NCI-H1105 (cell line): ENCODE results near the gene ZC3H12A.
A peak's percentile ranks its signal among the peaks of the same experiment; 100 is the strongest.

Source experiments
- DNase-seq: peaks from one replicate; lab custom pipeline; 2025; lab: John Stamatoyannopoulos, UW

The ZC3H12A gene

GRCh38 chr1:37474046-37474696 is at the start of gene ZC3H12A:
TSS of gene ZC3H12A (plus strand) at chr1:37474580. CDS start at chr1:37475497, 917 bp downstream.
- DNase-seq, result peak; percentile 83

GRCh38 chr1:37425221-37425620 is 49.2 kb upstream of the ZC3H12A start:
- DNase-seq, result no peak

DNA sequence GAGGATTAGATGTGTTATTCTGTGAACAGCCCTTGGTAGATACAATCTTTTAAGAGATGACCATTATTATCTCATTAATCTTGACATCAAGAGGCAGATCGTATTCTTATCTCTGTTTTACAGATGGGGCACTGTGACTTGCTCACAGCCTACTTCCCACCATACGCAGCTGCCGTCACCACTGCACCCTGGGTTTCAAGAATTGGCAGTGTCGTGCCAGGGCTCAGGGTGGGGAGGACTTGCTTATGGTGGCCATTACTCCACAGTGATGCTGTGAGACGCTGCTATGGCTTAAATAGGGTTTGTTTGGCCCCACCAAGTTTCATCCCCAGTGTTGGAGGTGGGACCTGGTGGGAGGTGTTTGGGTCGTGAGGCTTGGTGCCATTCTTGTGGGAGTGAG is 45.4 kb upstream of the ZC3H12A start:
- DNase-seq, result no peak

GRCh38 chr1:37430103-37430985 is 44.0 kb upstream of the ZC3H12A start:
- DNase-seq, result no peak

- no peak for DNase-seq
Observed at GRCh38 chr1:37432716-37433115, 41.7 kb upstream of the ZC3H12A start.

DNA sequence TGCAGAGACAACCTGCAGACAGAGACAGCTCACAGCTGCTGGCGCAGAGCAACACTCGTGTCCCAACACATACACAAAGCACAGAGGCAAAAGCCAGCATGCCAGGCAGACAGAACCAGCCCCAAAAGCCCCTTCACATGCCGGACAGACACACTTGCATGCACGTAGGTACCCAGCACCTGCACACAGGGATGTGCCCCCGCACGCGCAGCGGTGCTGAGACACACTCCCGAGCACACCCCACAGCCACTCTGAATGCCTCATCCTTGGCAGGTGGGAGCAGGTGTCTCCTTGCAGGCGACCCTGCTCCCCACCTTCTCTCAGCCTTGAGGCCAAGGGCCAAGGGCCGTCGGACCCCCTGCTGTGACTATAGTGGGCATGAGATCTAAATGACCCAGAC is 41.2 kb upstream of the ZC3H12A start:
- no peak for DNase-seq

- DNase-seq, result peak; percentile 46
Observed at GRCh38 chr1:37434292-37435225, 39.8 kb upstream of the ZC3H12A start.

DNA sequence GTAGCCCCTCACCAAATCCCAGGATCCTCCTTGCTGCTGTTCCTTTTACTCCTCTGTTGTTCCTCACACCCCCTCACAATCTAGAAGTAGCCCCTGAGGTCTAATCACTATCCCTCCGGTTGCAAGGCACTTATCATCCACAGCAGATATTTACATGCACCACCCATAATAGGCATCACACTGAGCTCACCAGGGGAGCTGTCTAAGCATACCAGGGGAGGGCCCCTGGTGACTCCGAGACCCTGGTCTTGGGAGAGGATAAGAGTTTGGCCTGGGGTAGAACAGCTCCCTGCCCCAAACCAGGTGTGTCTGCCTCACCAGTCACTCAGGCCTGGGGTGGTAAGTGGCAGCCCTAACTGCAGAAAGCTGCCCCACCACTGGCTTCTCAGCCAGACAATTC is 37.3 kb upstream of the ZC3H12A start:
- no peak for DNase-seq

DNA sequence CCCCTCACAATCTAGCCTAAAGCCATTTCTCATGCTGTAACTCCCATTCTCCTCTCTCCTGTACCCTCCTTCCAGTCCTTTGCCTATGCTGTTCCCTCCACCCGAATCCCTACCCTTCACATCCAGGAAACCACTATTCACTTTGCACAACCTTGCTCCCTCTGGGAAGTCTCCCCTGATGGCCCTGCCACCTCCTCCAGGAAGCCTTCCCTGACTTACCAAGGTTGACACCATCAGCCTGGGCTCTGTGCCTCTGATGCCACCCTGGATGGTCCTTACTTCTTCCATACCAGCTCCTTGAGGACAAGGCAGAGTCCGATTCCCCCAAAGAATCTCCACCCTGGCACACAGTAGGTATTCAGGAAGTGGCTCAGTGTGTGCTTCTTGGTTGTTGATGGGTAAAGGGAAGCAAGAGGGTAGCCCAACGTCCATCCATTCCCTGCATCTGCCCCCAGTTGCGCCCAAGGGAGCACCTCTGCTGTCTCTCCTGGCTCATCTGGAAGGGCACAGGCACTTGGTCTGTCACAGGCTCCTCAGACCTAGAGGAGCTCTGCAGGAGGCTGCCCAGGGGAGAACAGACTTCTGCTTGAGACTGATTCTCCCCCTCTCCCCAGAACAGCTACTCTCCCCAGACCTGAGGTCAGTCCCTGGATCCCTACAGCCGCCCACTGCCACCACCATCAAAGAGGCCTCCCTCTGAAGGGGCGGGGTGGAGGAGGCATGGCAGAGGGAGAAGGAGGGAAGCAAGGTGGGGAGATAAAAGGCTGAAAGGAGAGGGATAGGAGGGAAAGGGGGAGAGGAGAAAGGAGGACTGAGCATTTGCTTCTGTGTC is 36.1 kb upstream of the ZC3H12A start:
- no peak for DNase-seq

GRCh38 chr1:37438869-37439343 is 35.5 kb upstream of the ZC3H12A start:
- DNase-seq, result peak; percentile 39

DNA sequence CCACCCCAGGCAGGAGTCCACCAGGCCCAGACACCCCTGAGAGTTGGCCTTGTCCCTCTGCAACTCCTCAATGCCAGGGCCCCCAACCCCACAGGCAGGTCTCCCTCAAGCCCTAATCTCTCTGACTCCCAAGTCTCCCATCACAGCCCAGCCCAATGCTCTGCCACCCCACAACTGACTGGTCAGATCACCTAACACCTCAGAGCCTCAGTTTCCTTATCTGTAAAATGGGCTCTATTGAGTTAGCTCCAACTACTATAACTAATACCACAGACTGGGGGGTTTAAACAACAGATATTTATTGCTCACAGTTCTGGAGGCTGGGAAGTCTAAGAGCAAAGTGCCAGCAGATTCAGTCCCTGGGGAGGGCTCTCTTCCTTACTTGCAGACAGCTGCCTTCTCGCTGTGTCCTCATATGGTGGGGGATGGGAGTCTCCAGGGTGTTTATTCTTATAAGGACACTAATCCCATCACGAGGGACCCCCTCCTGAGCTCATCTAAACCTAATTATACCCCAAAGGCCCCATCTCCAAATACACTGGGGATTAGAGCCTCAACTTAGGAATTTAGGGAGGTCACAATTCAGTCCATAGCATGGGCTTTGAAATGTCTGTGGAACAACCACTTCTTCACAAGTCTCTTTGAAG is 34.9 kb upstream of the ZC3H12A start:
- DNase-seq, result no peak

DNA sequence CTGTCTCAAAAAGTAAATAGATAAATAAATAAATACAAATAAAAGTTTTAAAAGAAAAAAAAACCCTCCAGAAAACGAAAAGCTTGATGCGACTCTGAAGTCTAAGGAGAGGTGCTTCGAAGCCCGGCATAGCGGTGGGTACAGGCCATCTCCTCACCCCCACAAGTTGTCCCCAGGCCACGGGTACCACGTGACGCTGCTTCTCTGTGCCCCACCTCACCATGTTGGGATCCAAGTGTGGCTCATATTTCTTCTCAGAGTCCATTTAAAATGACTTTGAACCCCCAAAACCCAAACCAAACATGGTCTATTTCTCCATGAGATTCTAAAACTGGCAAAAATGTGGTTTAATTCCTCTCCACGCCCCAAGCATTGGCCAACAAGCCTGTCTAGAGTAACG is 32.9 kb upstream of the ZC3H12A start:
- no peak for DNase-seq

DNA sequence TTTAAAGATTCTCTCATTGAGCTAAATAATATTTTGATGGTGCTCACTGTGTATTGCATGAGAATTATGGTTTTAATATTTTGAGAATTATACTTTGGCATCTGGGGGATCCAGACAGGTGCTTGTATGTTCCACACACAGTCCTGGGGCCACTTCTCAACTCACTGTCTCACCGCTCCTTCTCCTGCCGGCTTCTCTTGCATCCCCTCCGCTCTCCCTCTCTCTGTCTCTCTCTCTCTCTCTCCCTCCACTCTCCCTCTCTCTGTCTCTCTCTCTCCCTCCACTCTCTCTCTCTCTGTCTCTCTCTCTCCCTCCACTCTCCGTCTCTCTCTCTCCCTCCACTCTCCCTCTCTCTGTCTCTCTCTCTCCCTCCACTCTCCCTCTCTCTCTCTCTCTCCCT is 32.2 kb upstream of the ZC3H12A start:
- DNase-seq, result no peak

- DNase-seq, result no peak
Observed at GRCh38 chr1:37442644-37443043, 31.7 kb upstream of the ZC3H12A start.

DNA sequence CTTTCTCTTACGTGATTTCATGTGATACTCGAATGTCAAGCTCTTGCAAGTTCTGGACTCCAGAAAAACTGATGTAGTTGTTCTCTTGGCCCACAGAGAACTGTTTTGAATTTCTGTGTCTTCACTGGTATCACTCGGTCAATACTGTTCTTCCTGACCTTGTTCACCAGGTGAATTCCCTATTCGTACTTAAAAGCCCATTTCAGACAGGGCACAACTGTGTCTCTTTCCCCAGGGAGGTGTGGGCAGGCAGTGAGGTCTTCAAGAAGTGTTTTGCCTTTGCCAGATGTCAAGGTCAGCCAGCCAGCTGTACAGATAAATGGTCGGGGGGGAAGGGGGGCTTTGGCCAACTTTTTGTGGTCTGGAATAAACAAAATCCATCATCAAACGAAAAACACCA is 27.5 kb upstream of the ZC3H12A start:
- DNase-seq, result no peak

DNA sequence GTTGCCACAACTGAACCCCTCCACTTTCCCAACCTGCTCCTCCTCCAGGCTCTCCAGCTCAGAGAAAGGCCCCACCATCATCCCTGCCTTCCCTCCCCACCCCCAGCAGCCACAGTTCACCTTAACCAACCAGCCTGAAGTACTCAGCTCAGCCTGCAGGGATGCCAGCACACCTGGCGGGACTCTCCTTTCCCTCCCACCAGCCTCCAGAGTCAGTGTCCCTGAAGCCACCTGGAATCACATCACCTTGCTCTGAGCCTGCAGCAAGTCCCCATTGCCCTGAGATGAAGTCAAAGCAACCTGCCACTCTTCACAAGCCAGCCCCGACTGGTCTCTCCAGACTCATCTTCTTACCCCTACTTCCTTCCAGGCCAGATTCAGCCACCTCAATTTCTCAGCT is 26.2 kb upstream of the ZC3H12A start:
- DNase-seq, result no peak

DNA sequence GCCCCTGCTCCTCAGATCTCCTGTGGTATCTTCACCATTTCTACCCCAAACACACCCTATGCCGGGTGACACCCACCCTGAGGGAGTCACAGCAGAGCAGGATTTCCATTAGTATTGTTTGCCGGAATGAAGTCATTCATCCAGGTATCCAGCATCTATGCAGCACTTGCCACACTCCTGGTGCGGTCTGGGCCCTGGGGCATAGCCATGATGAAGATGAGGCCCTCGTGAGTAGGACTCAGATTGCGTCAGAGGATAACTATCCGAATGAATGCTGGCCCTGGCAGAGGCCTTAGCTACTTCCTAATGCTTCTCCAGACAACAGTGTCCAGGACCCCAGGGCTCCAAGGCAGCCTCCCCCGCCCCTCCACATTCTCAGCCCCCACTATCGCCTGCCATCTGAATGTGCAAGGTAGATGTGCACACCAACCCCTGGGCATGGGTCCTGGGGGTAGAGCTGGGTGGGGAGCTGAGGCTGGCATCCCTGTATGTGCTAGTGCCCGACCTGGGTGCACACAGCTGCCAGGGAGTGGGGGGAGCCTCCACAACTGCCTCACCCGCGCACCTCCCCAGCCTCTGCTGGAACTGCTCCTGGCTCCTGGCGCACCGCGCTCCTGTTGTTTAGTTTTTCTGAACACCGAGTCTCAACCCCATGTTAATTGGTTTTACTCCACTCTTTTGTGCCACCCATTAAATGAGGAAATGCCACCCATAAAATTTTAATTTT is 25.5 kb upstream of the ZC3H12A start:
- DNase-seq, result no peak

- no peak for DNase-seq
Observed at GRCh38 chr1:37449936-37450335, 24.4 kb upstream of the ZC3H12A start.

GRCh38 chr1:37452416-37452815 is 22.0 kb upstream of the ZC3H12A start:
- no peak for DNase-seq

- DNase-seq, result no peak
Observed at GRCh38 chr1:37453647-37454046, 20.7 kb upstream of the ZC3H12A start.
